ENCODE data around the gene RRAGC.
"Not testable (repeated sequence)": the region's sequence is repeated elsewhere in the genome, so short reads cannot be mapped to it uniquely, and the experiment has no call there.

Gene RRAGC

DNA sequence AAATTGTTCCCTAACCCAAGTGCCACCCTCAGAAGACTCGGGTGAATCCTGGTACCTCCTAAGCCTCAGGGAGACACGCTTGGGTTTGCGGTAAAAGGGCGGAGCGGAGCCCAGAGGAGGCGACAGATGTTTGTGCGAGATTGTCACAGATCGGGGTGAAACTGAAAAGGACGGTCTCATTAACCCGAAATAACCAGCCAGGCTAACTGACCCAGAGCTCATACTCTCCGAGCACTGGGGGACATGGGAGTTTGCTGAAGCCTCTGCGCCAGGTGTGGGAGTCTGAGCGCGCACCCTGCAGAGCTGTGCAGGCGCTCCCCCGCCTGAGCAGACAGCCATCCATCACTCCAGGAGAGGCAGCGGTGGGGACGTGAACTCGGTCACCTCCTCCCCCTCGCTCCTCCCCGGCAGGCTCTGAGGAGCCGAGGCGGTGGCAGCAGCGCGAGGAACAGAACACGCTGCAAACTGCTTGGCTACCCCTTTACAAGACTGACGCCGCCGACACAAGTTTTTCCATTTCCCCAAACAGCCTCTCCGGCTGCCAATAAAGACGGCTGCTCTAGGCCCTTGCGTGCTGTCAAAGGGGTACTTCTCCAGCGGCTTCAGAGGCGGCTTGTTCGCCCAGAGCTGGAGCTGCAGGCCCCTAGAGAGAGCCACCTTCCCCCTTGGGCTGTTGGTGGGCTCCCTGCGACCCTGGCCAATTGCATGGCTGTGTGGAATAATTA lies 43.5 kb downstream of the RRAGC start:
- no peak for DNase-seq

DNA sequence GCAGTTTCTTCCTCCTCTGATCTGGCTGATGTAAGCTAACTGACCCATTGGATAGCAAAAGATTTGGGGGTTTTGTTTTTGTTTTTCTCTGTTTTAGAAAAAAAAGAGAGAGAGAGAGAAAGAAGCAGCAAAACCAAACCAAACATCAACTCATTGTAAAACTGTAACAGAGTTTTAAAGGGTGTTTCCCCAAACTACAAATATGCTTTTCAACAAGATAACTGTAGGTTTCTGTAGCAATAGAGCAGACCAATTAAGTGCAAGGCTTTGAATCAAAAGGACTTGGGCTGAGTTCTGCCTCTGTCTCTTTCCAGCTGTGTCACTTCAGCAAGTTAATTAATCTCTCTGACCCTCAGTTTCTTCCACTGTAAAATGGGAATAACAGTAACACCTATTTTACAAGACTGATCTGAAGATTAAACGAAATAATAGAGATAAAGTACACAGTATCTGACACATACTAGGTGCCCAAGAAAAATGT lies 44.5 kb downstream of the RRAGC start:
- no peak for DNase-seq

DNA sequence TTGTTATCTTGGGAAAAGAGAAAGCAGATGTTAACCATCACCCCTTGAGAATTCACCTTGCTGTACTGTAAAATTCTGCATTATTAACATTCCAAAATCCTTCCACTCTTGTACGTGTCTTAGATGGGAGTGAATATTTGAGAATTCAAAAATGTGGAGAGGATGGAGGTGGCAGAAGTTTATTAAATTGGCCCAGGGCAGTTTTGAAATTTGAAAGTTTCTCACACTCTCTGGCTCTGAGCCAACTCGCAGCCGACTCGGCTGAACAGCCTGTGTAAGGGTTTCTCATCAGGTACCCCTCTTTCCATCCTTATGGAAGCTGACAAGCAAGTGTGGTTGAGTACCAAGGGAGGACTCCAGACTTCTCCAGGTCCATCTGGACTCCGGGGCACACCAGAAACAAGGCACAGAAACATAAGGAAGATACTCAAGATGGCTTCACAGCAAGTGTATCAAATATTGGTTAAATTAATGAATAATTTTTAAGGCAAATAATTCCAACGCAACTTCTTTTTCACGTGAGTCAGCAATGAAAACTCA lies 45.1 kb downstream of the RRAGC start:
- no peak for DNase-seq

- DNase-seq, result no peak
Measured at GRCh38 chr1:38812981-38813380, 46.6 kb downstream of the RRAGC start.

- DNase-seq, result not testable (repeated sequence)
Measured at GRCh38 chr1:38811466-38811865, 48.1 kb downstream of the RRAGC start.

GRCh38 chr1:38806090-38806489 lies 53.5 kb downstream of the RRAGC start:
- no peak for DNase-seq

GRCh38 chr1:38805036-38805435 lies 54.5 kb downstream of the RRAGC start:
- DNase-seq, result no peak

GRCh38 chr1:38804062-38804886 lies 55.3 kb downstream of the RRAGC start:
- peak in 1 of 2 experiments; percentile 81 for DNase-seq

- no peak for DNase-seq
Measured at GRCh38 chr1:38803647-38804046, 55.9 kb downstream of the RRAGC start.

- DNase-seq, result no peak
Measured at GRCh38 chr1:38800720-38801671, 58.6 kb downstream of the RRAGC start.

DNA sequence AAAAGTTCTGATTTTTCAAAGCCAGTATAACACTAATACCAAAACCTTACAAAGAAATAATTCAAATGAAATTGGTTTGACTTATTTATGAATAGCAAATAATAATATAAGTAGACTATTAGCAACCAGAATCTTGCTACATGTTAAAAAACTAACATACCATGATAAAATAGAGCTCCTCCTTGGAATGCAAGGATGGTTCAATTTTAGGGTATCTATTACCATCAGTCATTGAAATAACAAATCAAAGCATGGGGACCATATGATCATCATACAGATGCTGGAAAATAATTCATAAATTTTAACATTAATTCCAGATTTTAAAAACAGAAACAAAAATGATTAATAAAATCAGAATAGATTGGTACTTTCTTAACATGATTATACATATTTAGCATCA lies 66.3 kb downstream of the RRAGC start:
- DNase-seq, result no peak

DNA sequence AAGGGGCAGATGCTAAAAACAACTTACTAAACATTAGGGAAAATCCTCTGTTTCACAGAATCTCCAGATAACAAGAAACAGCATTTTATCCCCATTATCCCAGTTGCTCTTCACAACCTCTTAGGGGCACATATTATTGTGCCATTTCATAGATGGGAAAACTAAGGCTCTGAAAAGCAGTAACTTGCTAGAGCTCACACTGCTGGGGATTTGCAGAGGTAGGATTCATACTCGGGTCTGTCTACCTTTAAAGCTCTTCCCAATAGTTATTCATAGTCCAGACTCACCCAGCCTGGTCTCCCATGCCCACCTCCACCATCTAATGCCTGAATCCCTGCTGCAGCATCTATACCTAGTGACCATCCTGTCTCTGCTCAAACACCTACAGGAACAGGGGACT lies 67.7 kb downstream of the RRAGC start:
- DNase-seq, result no peak

GRCh38 chr1:38791164-38791515 lies 68.4 kb downstream of the RRAGC start:
- no peak for DNase-seq

DNA sequence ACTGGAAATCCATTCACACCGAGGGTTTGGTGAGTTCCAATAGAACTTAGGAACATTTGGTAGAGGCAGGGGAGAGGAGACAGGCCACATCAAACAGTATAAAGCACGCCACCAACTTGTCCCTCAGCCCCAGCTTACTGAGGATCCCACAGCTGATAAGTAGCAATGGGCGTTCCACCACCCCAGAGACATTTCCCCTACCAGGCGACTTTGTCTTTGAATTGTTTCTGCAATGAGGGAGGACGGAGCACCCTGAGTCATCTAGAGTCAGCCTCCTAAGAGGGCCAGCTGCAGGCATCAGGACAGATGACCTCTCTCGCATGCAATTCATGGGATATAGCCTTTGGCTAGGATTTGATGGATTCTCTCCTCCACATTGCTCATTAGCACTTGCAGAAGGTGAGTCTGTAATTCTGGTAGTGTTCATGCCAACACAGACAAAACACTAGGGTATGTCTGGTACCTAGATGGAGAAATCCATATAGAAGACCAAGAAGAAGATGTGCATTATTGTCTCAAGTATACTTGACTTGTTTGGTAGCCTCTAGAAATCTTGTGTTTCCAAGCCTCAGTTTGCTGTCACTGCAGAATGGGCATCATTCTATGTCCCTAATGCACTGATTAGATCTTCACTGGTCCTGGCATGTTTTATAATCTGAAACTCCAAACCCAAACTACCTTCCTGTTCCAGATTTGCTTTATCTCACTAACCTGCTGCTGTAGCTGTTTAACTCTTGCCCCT lies 69.0 kb downstream of the RRAGC start:
- no peak for DNase-seq

- DNase-seq, result no peak
Measured at GRCh38 chr1:38789498-38790169, 69.9 kb downstream of the RRAGC start.

- DNase-seq, result no peak
Measured at GRCh38 chr1:38788341-38789336, 70.9 kb downstream of the RRAGC start.

Measured in NCI-H526 (cell line).